ENCODE data around the gene LPIN3. TPM values are rescaled to one million over a fixed set of nuclear protein-coding genes. Genes with fewer than 3 reads are reported as not detected.

The LPIN3 gene
- total RNA-seq, 1 donor from 2014 or later, result 2.8 TPM

- Mint-ChIP-seq H3K4me3 (no peak overlapping the region), H3K36me3 (no peaks in the 10 kb centered on the region), H3K4me1 (peaks cover 10% of the 10 kb centered on the region), H3K9me3 (no peaks in the 10 kb centered on the region), H3K27me3 (ENCODE audit: insufficient read depth, low read depth) (peaks cover 3% of the 10 kb centered on the region), H3K27ac (peak overlapping the region; percentile 15)
- Histone ChIP-seq H3K9ac (no peak overlapping the region), H4K20me1 (ENCODE audit: low read depth) (no peaks in the 10 kb centered on the region), H3K27ac (no peak overlapping the region), H3K36me3 (no peaks in the 10 kb centered on the region), H3K4me1 (peaks cover 4% of the 10 kb centered on the region), H3K4me3 (no peak overlapping the region), H2AFZ (replicated peaks) (no peak overlapping the region), H3K79me2 (ENCODE audit: low read depth) (no peaks in the 10 kb centered on the region), H3K27me3 (no peaks in the 10 kb centered on the region), H3K9me3 (ENCODE audit: low read depth) (no peaks in the 10 kb centered on the region), H3F3A (ENCODE audit: low read depth) (no peaks in the 10 kb centered on the region), H3K4me2 (no peak overlapping the region)
- DNase-seq (ENCODE audit: low spot score), result no peak
- TF ChIP-seq EZH2phosphoT487 (IDR thresholded peaks at IDR 0.05) (no peak), CTCF (IDR thresholded peaks at IDR 0.05) (no peak), EZH2 (IDR thresholded peaks at IDR 0.05) (no peak)
Observed at GRCh38 chr20:41347523-41348429, 7.2 kb downstream of the LPIN3 start.

GRCh38 chr20:41348430-41349172 lies 8.0 kb downstream of the LPIN3 start:
- no peaks in the 10 kb centered on the region for H3K9me3 ChIP-seq (ENCODE audit: low read depth)
- H3K9me3 Mint-ChIP-seq, result no peaks in the 10 kb centered on the region
- no peak for DNase-seq (ENCODE audit: low spot score)

GRCh38 chr20:41349266-41349665 lies 8.6 kb downstream of the LPIN3 start:
- Histone ChIP-seq H3K36me3 (no peaks in the 10 kb centered on the region), H2AFZ (replicated peaks) (no peak overlapping the region), H4K20me1 (ENCODE audit: low read depth) (no peaks in the 10 kb centered on the region), H3F3A (ENCODE audit: low read depth) (no peaks in the 10 kb centered on the region), H3K4me2 (no peak overlapping the region), H3K4me3 (no peak overlapping the region), H3K9me3 (ENCODE audit: low read depth) (no peaks in the 10 kb centered on the region), H3K79me2 (ENCODE audit: low read depth) (no peaks in the 10 kb centered on the region), H3K27ac (no peak overlapping the region), H3K4me1 (peaks cover 4% of the 10 kb centered on the region), H3K9ac (no peak overlapping the region), H3K27me3 (no peaks in the 10 kb centered on the region)
- H3K36me3 Mint-ChIP-seq, result no peaks in the 10 kb centered on the region
- no peak overlapping the region for H3K27ac Mint-ChIP-seq
- DNase-seq (ENCODE audit: low spot score), result no peak
- no peak for TF ChIP-seq EZH2phosphoT487 (IDR thresholded peaks at IDR 0.05)
- H3K9me3 Mint-ChIP-seq, result no peaks in the 10 kb centered on the region
- H3K27me3 Mint-ChIP-seq (ENCODE audit: insufficient read depth, low read depth), result peaks cover 3% of the 10 kb centered on the region
- H3K4me3 Mint-ChIP-seq, result no peak overlapping the region
- H3K4me1 Mint-ChIP-seq, result peaks cover 10% of the 10 kb centered on the region

More at GRCh38 chr20:41348430-41349172, 8.0 kb downstream of the LPIN3 start:
- peaks cover 3% of the 10 kb centered on the region for H3K27me3 Mint-ChIP-seq (ENCODE audit: insufficient read depth, low read depth)
- H3F3A ChIP-seq (ENCODE audit: low read depth), result no peaks in the 10 kb centered on the region
- TF ChIP-seq EZH2phosphoT487 (IDR thresholded peaks at IDR 0.05), result no peak
- TF ChIP-seq EZH2 (IDR thresholded peaks at IDR 0.05), result no peak
- no peak overlapping the region for H3K27ac ChIP-seq
- no peaks in the 10 kb centered on the region for H3K36me3 ChIP-seq
- no peak overlapping the region for H3K4me3 Mint-ChIP-seq
- H4K20me1 ChIP-seq (ENCODE audit: low read depth), result no peaks in the 10 kb centered on the region
- H3K79me2 ChIP-seq (ENCODE audit: low read depth), result no peaks in the 10 kb centered on the region
- no peak overlapping the region for H3K9ac ChIP-seq
- no peak overlapping the region for H3K4me3 ChIP-seq
- no peak overlapping the region for H3K4me2 ChIP-seq
- H3K4me1 ChIP-seq, result peaks cover 4% of the 10 kb centered on the region
- peaks cover 10% of the 10 kb centered on the region for H3K4me1 Mint-ChIP-seq
- no peaks in the 10 kb centered on the region for H3K27me3 ChIP-seq
- no peak overlapping the region for H2AFZ ChIP-seq (replicated peaks)
- no peaks in the 10 kb centered on the region for H3K36me3 Mint-ChIP-seq
- H3K27ac Mint-ChIP-seq, result no peak overlapping the region

- Histone ChIP-seq H3K4me3 (no peak overlapping the region), H3K36me3 (no peaks in the 10 kb centered on the region), H3K79me2 (ENCODE audit: low read depth) (no peaks in the 10 kb centered on the region), H3K9me3 (ENCODE audit: low read depth) (no peaks in the 10 kb centered on the region), H3K9ac (no peak overlapping the region), H3K27me3 (no peaks in the 10 kb centered on the region), H3F3A (ENCODE audit: low read depth) (no peaks in the 10 kb centered on the region), H3K4me1 (peaks cover 4% of the 10 kb centered on the region), H4K20me1 (ENCODE audit: low read depth) (no peaks in the 10 kb centered on the region), H3K4me2 (no peak overlapping the region), H2AFZ (replicated peaks) (no peak overlapping the region), H3K27ac (no peak overlapping the region)
- no peak for TF ChIP-seq CTCF (IDR thresholded peaks at IDR 0.05)
- no peak for TF ChIP-seq EZH2phosphoT487 (IDR thresholded peaks at IDR 0.05)
- no peak for TF ChIP-seq EZH2 (IDR thresholded peaks at IDR 0.05)
- peaks cover 3% of the 10 kb centered on the region for H3K27me3 Mint-ChIP-seq (ENCODE audit: insufficient read depth, low read depth)
- no peak overlapping the region for H3K4me3 Mint-ChIP-seq
- DNase-seq (ENCODE audit: low spot score), result no peak
- H3K4me1 Mint-ChIP-seq, result peaks cover 10% of the 10 kb centered on the region
- no peaks in the 10 kb centered on the region for H3K36me3 Mint-ChIP-seq
- H3K27ac Mint-ChIP-seq, result no peak overlapping the region
- no peaks in the 10 kb centered on the region for H3K9me3 Mint-ChIP-seq
Observed at GRCh38 chr20:41349943-41350342, 9.3 kb downstream of the LPIN3 start.
